Esophagus squamous epithelium (tissue), 5 donors: ENCODE results near the gene CHMP1A. TPM values are rescaled to one million over a fixed set of nuclear protein-coding genes. Genes with fewer than 3 reads are reported as not detected.
A peak's percentile ranks its signal among the peaks of the same experiment; 100 is the strongest.

Experiments
- DNase-seq: peaks from one replicate; lab custom pipeline; 2025; lab: John Stamatoyannopoulos, UW
- H3K27ac ChIP-seq, 4 donors: fragments of 200-600 bp; sonication (generic); one replicate each; pipeline ENCODE4 v1.5.1; 2016 to 2019; ENCODE audit warnings: mild to moderate bottlenecking in 1 of 4
- H3K27me3 ChIP-seq, 4 donors: fragments of 200-600 bp; sonication (generic); 1 replicate in 3 of 4; 2 replicates in 1 of 4; pipeline versions ENCODE4 v1.5.1 to v1.6.0; 2017 to 2021; ENCODE audit warnings: antibody characterized with exemption in 1 of 4
- H3K36me3 ChIP-seq, 3 donors: fragments of 200-600 bp; sonication (generic); one replicate each; pipeline ENCODE4 v1.5.1; 2016 to 2019
- H3K4me1 ChIP-seq, 3 donors: fragments of 200-600 bp; sonication (generic); one replicate each; pipeline ENCODE4 v1.5.1; 2017 to 2019
- H3K4me3 ChIP-seq, 4 donors: fragments of 200-600 bp; sonication (generic); 1 replicate in 3 of 4; 2 replicates in 1 of 4; pipeline ENCODE4 v1.5.1; 2016 to 2019; ENCODE audit warnings: mild to moderate bottlenecking in 2 of 4, moderate library complexity in 1 of 4
- H3K9me3 ChIP-seq, 3 donors: fragments of 200-600 bp; sonication (generic); one replicate each; pipeline ENCODE4 v1.5.1; 2016 to 2019
- POLR2A ChIP-seq, 4 donors: fragments of 450-650 bp; IDR thresholded peaks; one replicate each; pipeline ENCODE4 v1.6.1; 2017; ENCODE audit warnings: antibody characterized with exemption in 4 of 4, mild to moderate bottlenecking in 4 of 4, moderate library complexity in 3 of 4
- WGBS, 2 donors: methylation state at CpG; one replicate each; pipeline ENCODE4 v1.1.5; 2018; 5-methylcytosine and 5-hydroxymethylcytosine counted together
- intact Hi-C: fragments of 100-400 bp; cut with DNase I; formaldehyde crosslinking; loops from one replicate; pipeline ENCODE4 v1.15.0; 2022
- total RNA-seq, 4 donors: library from RNA; depleted of rRNA; stranded (reverse); fragments of >200 nt; gene quantifications; one replicate each; pipeline ENCODE4 v1.1.0, GENCODE V29; 2016
- TF ChIP-seq, protein P1 (sequence below), 6 experiments: fragments of 450-650 bp in 4 of 6; fragments of 200-600 bp in 2 of 6; sonication (generic) in 2 of 6; IDR thresholded peaks; one replicate each; pipeline ENCODE4 v1.5.1; 2016 to 2019; ENCODE audit warnings: antibody characterized with exemption in 6 of 6, mild to moderate bottlenecking in 4 of 6, moderate library complexity in 4 of 6
- donor health status: DM: yes; HTN: yes; CAD: no.

The CHMP1A gene
- total RNA-seq, 4 donors from 2014 or later = 83.0 to 116 (median 104) TPM

DNA sequence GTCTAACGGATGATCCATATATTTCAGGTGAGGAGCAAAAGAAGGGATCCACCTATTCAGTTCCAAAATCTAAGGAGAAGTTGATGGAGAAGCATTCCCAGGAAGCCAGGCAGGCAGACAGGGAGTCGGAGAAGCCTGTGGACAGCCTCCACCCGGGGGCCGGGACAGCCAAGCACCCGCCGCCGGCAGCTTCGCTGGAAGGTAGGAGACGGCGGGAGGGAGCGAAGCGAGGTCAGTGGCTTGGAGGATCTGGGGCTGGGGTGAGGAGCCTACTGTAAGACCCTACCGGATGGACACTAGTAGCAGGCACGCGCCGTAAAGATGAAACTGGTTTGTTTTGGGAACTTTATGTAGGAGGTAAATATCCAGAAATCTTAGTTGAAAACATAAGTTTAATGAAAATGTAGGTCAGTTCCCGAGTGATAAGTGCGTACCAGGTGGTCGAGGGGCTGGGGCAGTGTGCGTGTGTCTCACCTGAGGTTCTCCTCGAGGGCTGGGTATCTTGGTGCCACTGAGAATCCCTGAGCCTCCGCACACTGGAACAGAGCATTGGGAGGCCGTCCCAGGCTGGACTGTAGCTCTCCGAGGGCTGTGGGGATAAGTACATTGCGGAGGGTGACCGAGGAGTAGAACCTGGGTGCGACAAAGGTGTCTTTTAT, 842 bp upstream of the CHMP1A start:
- H3K4me3 ChIP-seq = peak overlapping the region; percentile 91 to 99 (median 98)
- TF ChIP-seq POLR2A (IDR thresholded peaks at IDR 0.05) = peak in 1 of 4 donors; percentile 3
- TF ChIP-seq, protein P1, sequence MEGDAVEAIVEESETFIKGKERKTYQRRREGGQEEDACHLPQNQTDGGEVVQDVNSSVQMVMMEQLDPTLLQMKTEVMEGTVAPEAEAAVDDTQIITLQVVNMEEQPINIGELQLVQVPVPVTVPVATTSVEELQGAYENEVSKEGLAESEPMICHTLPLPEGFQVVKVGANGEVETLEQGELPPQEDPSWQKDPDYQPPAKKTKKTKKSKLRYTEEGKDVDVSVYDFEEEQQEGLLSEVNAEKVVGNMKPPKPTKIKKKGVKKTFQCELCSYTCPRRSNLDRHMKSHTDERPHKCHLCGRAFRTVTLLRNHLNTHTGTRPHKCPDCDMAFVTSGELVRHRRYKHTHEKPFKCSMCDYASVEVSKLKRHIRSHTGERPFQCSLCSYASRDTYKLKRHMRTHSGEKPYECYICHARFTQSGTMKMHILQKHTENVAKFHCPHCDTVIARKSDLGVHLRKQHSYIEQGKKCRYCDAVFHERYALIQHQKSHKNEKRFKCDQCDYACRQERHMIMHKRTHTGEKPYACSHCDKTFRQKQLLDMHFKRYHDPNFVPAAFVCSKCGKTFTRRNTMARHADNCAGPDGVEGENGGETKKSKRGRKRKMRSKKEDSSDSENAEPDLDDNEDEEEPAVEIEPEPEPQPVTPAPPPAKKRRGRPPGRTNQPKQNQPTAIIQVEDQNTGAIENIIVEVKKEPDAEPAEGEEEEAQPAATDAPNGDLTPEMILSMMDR (IDR thresholded peaks at IDR 0.05) = no peak
- no peak for DNase-seq
- H3K27ac ChIP-seq = peak overlapping the region; percentile 89 to 95 (median 93)
- no peaks in the 10 kb centered on the region for H3K9me3 ChIP-seq
- H3K4me1 ChIP-seq = peaks cover 13 to 39% (median 15%) of the 10 kb centered on the region in 3 donors
- H3K27me3 ChIP-seq = no peaks in the 10 kb centered on the region
- H3K36me3 ChIP-seq = peaks cover 0 to 45% (median 0%) of the 10 kb centered on the region in 3 donors
- intact Hi-C loops = no loop called here
- 8 to 18% methylated on average over 23 to 27 of the region's 27 CpGs for WGBS, 2 donors

DNA sequence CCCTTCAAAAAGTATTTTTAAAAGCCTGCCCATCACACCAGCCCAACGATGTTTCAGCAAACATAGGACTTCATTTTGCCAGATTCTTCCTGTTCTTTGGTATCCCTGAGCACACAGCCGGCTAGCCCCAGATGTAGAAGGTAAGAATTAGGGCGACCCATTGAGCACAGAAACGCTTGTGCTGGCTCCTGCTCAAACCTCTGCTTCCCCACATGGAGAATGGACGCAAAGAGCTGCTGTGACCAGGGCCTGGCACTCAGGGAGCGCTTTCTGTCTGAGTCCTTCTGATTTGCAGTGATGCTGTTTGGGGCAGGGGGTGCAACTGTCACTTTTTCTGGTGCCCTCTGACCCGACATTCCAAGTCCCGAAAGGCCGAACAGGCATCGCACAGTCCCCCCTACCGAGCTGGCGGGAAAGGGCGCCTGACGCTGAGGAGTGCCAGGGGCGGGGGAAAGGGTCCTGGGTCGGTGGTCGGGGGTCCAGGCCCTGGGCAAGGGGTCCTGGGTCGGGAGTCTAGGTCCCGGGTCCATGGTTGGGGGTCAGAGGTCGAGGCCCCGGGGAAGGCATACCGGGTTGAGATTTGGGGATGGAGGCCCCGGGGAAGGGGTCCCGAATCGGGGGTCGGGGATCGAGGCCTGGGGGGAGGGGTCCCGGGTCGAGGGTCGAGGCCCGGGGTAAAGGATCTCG, 930 bp downstream of the CHMP1A start:
- H3K9me3 ChIP-seq = no peaks in the 10 kb centered on the region
- 56 to 61% methylated on average over 4 to 8 of the region's 32 CpGs for WGBS, 2 donors
- intact Hi-C loops = no loop called here
- TF ChIP-seq, protein P1 (IDR thresholded peaks at IDR 0.05) = no peak
- no peak for TF ChIP-seq POLR2A (IDR thresholded peaks at IDR 0.05)
- peaks cover 0 to 45% (median 4%) of the 10 kb centered on the region in 3 donors for H3K36me3 ChIP-seq
- H3K4me3 ChIP-seq = peak overlapping the region; percentile 91 to 99 (median 98)
- peak overlapping the region; percentile 89 to 95 (median 93) for H3K27ac ChIP-seq
- DNase-seq = no peak
- no peaks in the 10 kb centered on the region for H3K27me3 ChIP-seq
- H3K4me1 ChIP-seq = peaks cover 13 to 39% (median 15%) of the 10 kb centered on the region in 3 donors

DNA sequence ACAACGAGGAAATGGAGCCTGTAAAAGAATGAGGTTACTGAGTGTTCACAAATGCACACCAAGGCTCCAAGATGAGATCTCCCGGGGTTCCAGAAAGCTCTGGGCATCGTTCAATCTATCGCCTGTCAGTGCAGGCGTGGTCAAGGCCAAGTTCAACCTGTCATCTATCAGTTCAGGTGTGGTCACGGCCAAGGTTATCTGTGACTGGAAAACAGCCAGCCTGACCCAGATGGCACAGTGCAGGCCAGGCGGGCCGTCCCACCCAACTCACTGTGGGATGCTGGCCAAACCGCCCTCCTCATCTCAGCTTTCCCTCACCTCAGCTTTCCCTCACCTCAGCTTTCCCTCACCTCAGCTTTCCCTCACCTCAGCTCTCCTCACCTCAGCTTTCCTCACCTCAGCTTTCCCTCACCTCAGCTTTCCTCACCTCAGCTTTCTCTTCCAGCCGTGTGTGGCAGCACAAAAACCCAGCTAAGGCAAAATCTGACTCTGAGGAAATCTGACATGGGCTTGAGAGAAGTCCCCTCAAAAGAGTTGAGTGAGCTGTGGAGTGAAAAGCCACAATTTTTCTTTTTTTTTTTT, 2.4 kb downstream of the CHMP1A start:
- H3K4me3 ChIP-seq = no peak overlapping the region
- no peak for DNase-seq
- no peak for TF ChIP-seq POLR2A (IDR thresholded peaks at IDR 0.05)
- TF ChIP-seq, protein P1 (IDR thresholded peaks at IDR 0.05) = no peak
- no peaks in the 10 kb centered on the region for H3K27me3 ChIP-seq
- H3K27ac ChIP-seq = no peak overlapping the region
- H3K4me1 ChIP-seq = peaks cover 13 to 39% (median 15%) of the 10 kb centered on the region in 3 donors
- peaks cover 0 to 45% (median 4%) of the 10 kb centered on the region in 3 donors for H3K36me3 ChIP-seq
- intact Hi-C loops = no loop called here
- WGBS, 2 donors = 82 to 90% methylated on average over 9 to 10 of the region's 10 CpGs
- no peaks in the 10 kb centered on the region for H3K9me3 ChIP-seq

DNA sequence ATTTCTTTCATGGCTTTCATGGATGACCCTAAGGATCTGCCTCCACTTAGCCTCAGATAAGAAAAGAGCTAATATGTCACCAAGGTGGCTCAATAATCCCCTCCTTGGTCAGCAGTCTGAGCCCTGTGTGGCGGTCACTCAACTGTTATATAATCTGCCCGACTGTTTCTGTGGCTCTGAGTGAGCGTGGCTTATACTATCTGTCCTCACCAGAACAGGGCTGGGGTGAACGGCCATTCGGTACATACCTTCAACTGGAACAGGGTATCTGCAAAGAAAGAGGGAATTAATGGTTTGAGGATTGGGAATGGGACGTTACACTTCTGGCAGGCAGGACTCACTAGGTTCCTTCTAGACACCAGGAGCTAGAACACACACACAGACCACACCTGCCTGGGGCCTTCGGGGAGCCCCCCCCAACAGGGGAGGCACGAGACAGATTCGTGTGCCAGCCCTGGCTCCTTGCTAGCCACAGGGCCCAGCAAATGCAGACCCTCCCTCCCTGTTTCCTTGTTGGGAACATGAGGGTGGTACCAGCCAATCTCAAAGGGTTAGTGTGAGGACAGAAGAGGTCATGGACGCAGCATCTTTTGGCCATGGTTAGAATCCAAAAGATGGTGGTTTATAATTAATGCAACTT, 3.7 kb downstream of the CHMP1A start:
- peaks cover 11 to 25% (median 15%) of the 10 kb centered on the region in 3 donors for H3K4me1 ChIP-seq
- TF ChIP-seq, protein P1 (IDR thresholded peaks at IDR 0.05) = no peak
- TF ChIP-seq POLR2A (IDR thresholded peaks at IDR 0.05) = no peak
- H3K9me3 ChIP-seq = no peaks in the 10 kb centered on the region
- peaks cover 0 to 55% (median 4%) of the 10 kb centered on the region in 3 donors for H3K36me3 ChIP-seq
- H3K27me3 ChIP-seq = no peaks in the 10 kb centered on the region
- no peak overlapping the region for H3K27ac ChIP-seq
- no peak for DNase-seq
- intact Hi-C loops = no loop called here
- 86 to 87% methylated on average over 9 to 10 of the region's 10 CpGs for WGBS, 2 donors
- H3K4me3 ChIP-seq = no peak overlapping the region
